HCT116 (cell line): ENCODE data around the gene CDH11. TPM values are rescaled to one million over a fixed set of nuclear protein-coding genes. Genes with fewer than 3 reads are reported as not detected.

ENCODE experiments used
- ATAC-seq: fragments of 200-7000 bp; cut with Tn5 transposase; 2 replicates; pipeline ENCODE4 v1.9.1; 2020; ENCODE audit warnings: mild to moderate bottlenecking, moderate library complexity
- BruUV-seq: library from RNA; stranded (reverse); fragments of 400-500 nt; replicated peaks from 2 replicates; lab custom pipeline; 2021; lab: Mats Ljungman, UMichigan
- CTCF ChIA-PET: fragments of 300-600 bp; sonication (Branson Sonifier 250); formaldehyde crosslinking; loops from one replicate; lab custom pipeline; 2021; ENCODE audit warnings: antibody characterized with exemption; lab: Charles Lee
- POLR2A ChIA-PET: fragments of 300-600, 350-600 bp; sonication (Branson Sonifier 250); formaldehyde crosslinking; loops from one replicate; lab custom pipeline; 2021; ENCODE audit warnings: antibody characterized with exemption; lab: Charles Lee
- RAD21 ChIA-PET, 2 experiments: fragments of 300-600 bp; sonication (Branson Sonifier 250); formaldehyde crosslinking; loops; one replicate each; lab custom pipeline; 2023; ENCODE audit warnings: low total read pairs in 2 of 2; ENCODE audit not compliant: uncharacterized antibody in 2 of 2, unreplicated experiment in 2 of 2, low non-redundant PET in 1 of 2; lab: Charles Lee
- DNase-seq: peaks from one replicate; pipeline ENCODE4 v3.0.0-alpha.2; 2010; ENCODE audit warnings: low read depth, low spot score
- H2AFZ ChIP-seq: fragments of 200-600 bp; shearing (Covaris generic), sonication (generic); 2 replicates; pipeline ENCODE4 v1.6.1; 2017; ENCODE audit warnings: low read depth, mixed run types, mixed read lengths, antibody characterized with exemption, low read length; ENCODE audit not compliant: poor library complexity, severe bottlenecking
- H3K27ac ChIP-seq: 2 replicates; pipeline ENCODE4 v1.5.1; 2012; ENCODE audit warnings: low read depth, low read length
- H3K27me3 ChIP-seq: fragments of 200-600 bp; sonication (generic); 2 replicates; pipeline ENCODE4 v1.6.1; 2016; ENCODE audit warnings: mixed run types, low read length, mixed read lengths; ENCODE audit not compliant: insufficient read depth
- H3K36me3 ChIP-seq, 2 experiments: fragments of 200-500 bp in 1 of 2; fragments of 200-600 bp in 1 of 2; sonication (Bioruptor generic) in 1 of 2; sonication (generic) in 1 of 2; 2 replicates each; pipeline versions ENCODE4 v1.5.1 to v1.6.1; 2014 to 2016; ENCODE audit warnings: low read length in 2 of 2, inconsistent platforms in 1 of 2, mixed read lengths in 1 of 2, mixed run types in 1 of 2; ENCODE audit not compliant: insufficient read depth in 2 of 2, control insufficient read depth in 1 of 2
- H3K4me1 ChIP-seq, 2 experiments: fragments of 200-600 bp in 1 of 2; sonication (generic) in 1 of 2; 2 replicates each; pipeline versions ENCODE4 v1.5.1 to v1.6.1; 2012 to 2017; ENCODE audit warnings: low read length in 2 of 2, inconsistent platforms in 1 of 2, mild to moderate bottlenecking in 1 of 2, mixed read lengths in 1 of 2, mixed run types in 1 of 2, moderate library complexity in 1 of 2; ENCODE audit not compliant: insufficient read depth in 2 of 2, control insufficient read depth in 1 of 2
- H3K4me2 ChIP-seq: fragments of 200-600 bp; sonication (generic); 2 replicates; pipeline ENCODE4 v1.6.1; 2017; ENCODE audit warnings: mixed run types, low read length, mixed read lengths
- H3K4me3 ChIP-seq, 2 experiments: fragments of 200-600 bp in 1 of 2; sonication (generic) in 1 of 2; replicated peaks in 1 of 2; 2 replicates each; pipeline ENCODE4 v1.5.1; 2011 to 2016; ENCODE audit warnings: low read length in 2 of 2, control low read depth in 1 of 2, low read depth in 1 of 2, mild to moderate bottlenecking in 1 of 2, mixed read lengths in 1 of 2, mixed run types in 1 of 2
- H3K79me2 ChIP-seq: fragments of 200-600 bp; sonication (generic); 2 replicates; pipeline ENCODE4 v1.6.1; 2017; ENCODE audit warnings: mild to moderate bottlenecking, mixed run types, low read length, moderate library complexity, mixed read lengths; ENCODE audit not compliant: insufficient read depth
- H3K9ac ChIP-seq: fragments of 200-600 bp; sonication (generic); 2 replicates; pipeline ENCODE4 v1.6.1; 2016; ENCODE audit warnings: low read length, mixed read lengths
- H3K9me2 ChIP-seq: fragments of 200-600 bp; sonication (generic), shearing (Covaris generic); 2 replicates; pipeline ENCODE4 v1.6.1; 2017; ENCODE audit warnings: mixed run types, mild to moderate bottlenecking, moderate library complexity; ENCODE audit not compliant: insufficient read depth
- H3K9me3 ChIP-seq, 2 experiments: fragments of 200-500 bp in 1 of 2; fragments of 200-600 bp in 1 of 2; sonication (Bioruptor generic) in 1 of 2; sonication (generic) in 1 of 2; 2 replicates each; pipeline ENCODE4 v1.6.1; 2014 to 2017; ENCODE audit warnings: low read length in 2 of 2, mixed read lengths in 2 of 2, inconsistent platforms in 1 of 2, low read depth in 1 of 2, mild to moderate bottlenecking in 1 of 2, mixed run types in 1 of 2, moderate library complexity in 1 of 2; ENCODE audit not compliant: control insufficient read depth in 1 of 2, insufficient read depth in 1 of 2
- H4K20me1 ChIP-seq: fragments of 200-600 bp; sonication (generic), shearing (Covaris generic); 2 replicates; pipeline ENCODE4 v1.6.1; 2017; ENCODE audit warnings: mixed run types, mild to moderate bottlenecking, moderate library complexity; ENCODE audit not compliant: insufficient read depth
- CBX3 ChIP-seq: IDR thresholded peaks from 2 replicates; pipeline ENCODE4 v1.6.1; 2012; ENCODE audit warnings: low read depth
- EGR1 ChIP-seq: IDR thresholded peaks from 2 replicates; pipeline ENCODE4 v1.6.1; 2012; ENCODE audit warnings: low read depth
- ELF1 ChIP-seq: IDR thresholded peaks from 2 replicates; pipeline ENCODE4 v1.6.1; 2012; ENCODE audit warnings: low read depth, borderline replicate concordance
- EZH2 ChIP-seq: fragments of 200-600 bp; sonication (generic); IDR thresholded peaks from 2 replicates; pipeline ENCODE4 v1.6.1; 2017; ENCODE audit warnings: antibody characterized with exemption, mixed run types
- FOSL1 ChIP-seq: IDR thresholded peaks from 2 replicates; pipeline ENCODE4 v1.6.1; 2012; ENCODE audit warnings: low read depth
- JUND ChIP-seq: IDR thresholded peaks from 2 replicates; pipeline ENCODE4 v1.6.1; 2012
- POLR2A ChIP-seq: IDR thresholded peaks from 2 replicates; pipeline ENCODE4 v1.7.0; 2011; ENCODE audit warnings: borderline replicate concordance; ENCODE audit not compliant: insufficient read depth, insufficient read length; ENCODE audit errors: extremely low read depth
- POLR2AphosphoS5 ChIP-seq: IDR thresholded peaks from 2 replicates; pipeline ENCODE4 v1.6.1; 2011; ENCODE audit warnings: mild to moderate bottlenecking, low read depth, low read length, moderate library complexity
- SIN3A ChIP-seq: IDR thresholded peaks from 2 replicates; pipeline ENCODE4 v1.6.1; 2012; ENCODE audit warnings: low read depth
- SP1 ChIP-seq: IDR thresholded peaks from 2 replicates; pipeline ENCODE4 v1.6.1; 2012; ENCODE audit warnings: low read depth
- TCF7L2 ChIP-seq: IDR thresholded peaks from 2 replicates; pipeline ENCODE4 v1.7.0; 2011; ENCODE audit warnings: borderline replicate concordance, inconsistent platforms; ENCODE audit not compliant: insufficient read depth, insufficient read length; ENCODE audit errors: extremely low read depth
- YY1 ChIP-seq: IDR thresholded peaks from 2 replicates; pipeline ENCODE4 v1.6.1; 2011; ENCODE audit warnings: low read length, low read depth, moderate library complexity, mild to moderate bottlenecking; ENCODE audit not compliant: insufficient replicate concordance; ENCODE audit errors: extremely low read depth
- ZFX ChIP-seq: fragments of 450-650 bp; IDR thresholded peaks from 2 replicates; pipeline ENCODE4 v1.6.1; 2017
- intact Hi-C: fragments of 100-400 bp; cut with micrococcal nuclease; formaldehyde crosslinking; loops from 2 replicates; pipeline ENCODE4 v1.10.0; 2022
- total RNA-seq: library from RNA; stranded (reverse); gene quantifications from one replicate; pipeline ENCODE4 v1.2.1, GENCODE V29; 2021; ENCODE audit not compliant: unreplicated experiment
- TF ChIP-seq, protein P1 (sequence below): IDR thresholded peaks from 2 replicates; pipeline ENCODE4 v1.6.1; 2012
- TF ChIP-seq, protein P2 (sequence below), 3 experiments: fragments of 200-600 bp in 1 of 3; sonication (generic) in 1 of 3; IDR thresholded peaks in 2 of 3; conservative IDR thresholded peaks in 1 of 3; 2 replicates each; pipeline ENCODE4 v1.5.1; 2012 to 2017; ENCODE audit warnings: low read depth in 2 of 3, low read length in 2 of 3, antibody characterized with exemption in 1 of 3, borderline replicate concordance in 1 of 3, control low read depth in 1 of 3, mild to moderate bottlenecking in 1 of 3, mixed read lengths in 1 of 3, mixed run types in 1 of 3, moderate library complexity in 1 of 3; ENCODE audit not compliant: insufficient read depth in 1 of 3
- TF ChIP-seq, protein P3 (sequence below): IDR thresholded peaks from 2 replicates; pipeline ENCODE4 v1.6.1; 2011; ENCODE audit warnings: mild to moderate bottlenecking, low read length, moderate library complexity; ENCODE audit not compliant: insufficient replicate concordance; ENCODE audit errors: extremely low read depth
- TF ChIP-seq, protein P4 (sequence below): IDR thresholded peaks from 2 replicates; pipeline ENCODE4 v1.6.1; 2012

The CDH11 gene
- total RNA-seq, 1 experiment from 2014 or later: 0.52 TPM

DNA sequence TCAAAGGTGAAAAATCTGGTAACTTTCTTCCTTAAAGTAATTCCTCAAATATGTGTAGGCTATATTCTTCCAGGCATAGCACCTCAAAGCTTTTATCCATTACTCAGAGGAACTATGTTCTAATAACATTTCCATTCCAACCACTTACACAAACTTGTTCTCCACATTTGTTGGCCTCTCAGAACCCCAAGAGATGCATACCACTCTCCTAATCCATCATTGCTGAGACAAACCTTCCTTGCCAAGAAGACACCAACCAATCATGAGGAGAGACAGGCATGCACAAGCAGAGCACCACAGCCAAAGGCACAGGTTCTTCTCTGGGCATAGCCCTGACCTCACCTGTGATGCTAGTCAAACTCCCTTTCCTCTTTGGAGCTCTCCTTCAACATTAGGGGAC is 20.9 kb downstream of the CDH11 start:
- H3K27ac ChIP-seq: no peak overlapping the region
- ChIA-PET CTCF (no interaction called here), POLR2A (no interaction called here), RAD21 (no interaction called here)
- H3K4me1 ChIP-seq: no peaks in the 10 kb centered on the region
- TF ChIP-seq EZH2 (no peak), JUND (no peak), TCF7L2 (no peak), EGR1 (no peak), ZFX (no peak), SIN3A (no peak), FOSL1 (no peak), POLR2AphosphoS5 (no peak)
- TF ChIP-seq, protein P1, sequence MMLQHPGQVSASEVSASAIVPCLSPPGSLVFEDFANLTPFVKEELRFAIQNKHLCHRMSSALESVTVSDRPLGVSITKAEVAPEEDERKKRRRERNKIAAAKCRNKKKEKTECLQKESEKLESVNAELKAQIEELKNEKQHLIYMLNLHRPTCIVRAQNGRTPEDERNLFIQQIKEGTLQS: no peak
- ATAC-seq (no peak), DNase-seq (no peak)
- no peak overlapping the region for H2AFZ ChIP-seq
- no TSS peak for BruUV-seq
- no peaks in the 10 kb centered on the region for H3K79me2 ChIP-seq
- H3K9ac ChIP-seq: no peak overlapping the region
- intact Hi-C loops: no loop called here
- no peaks in the 10 kb centered on the region for H3K36me3 ChIP-seq
- no peaks in the 10 kb centered on the region for H4K20me1 ChIP-seq
- no peaks in the 10 kb centered on the region for H3K27me3 ChIP-seq
- H3K9me3 ChIP-seq: peaks cover 0 to 17% of the 10 kb centered on the region in 2 experiments; a peak in 2 of 4 replicates
- H3K4me3 ChIP-seq: no peak overlapping the region
- no peak overlapping the region for H3K4me2 ChIP-seq
- no peaks in the 10 kb centered on the region for H3K9me2 ChIP-seq

DNA sequence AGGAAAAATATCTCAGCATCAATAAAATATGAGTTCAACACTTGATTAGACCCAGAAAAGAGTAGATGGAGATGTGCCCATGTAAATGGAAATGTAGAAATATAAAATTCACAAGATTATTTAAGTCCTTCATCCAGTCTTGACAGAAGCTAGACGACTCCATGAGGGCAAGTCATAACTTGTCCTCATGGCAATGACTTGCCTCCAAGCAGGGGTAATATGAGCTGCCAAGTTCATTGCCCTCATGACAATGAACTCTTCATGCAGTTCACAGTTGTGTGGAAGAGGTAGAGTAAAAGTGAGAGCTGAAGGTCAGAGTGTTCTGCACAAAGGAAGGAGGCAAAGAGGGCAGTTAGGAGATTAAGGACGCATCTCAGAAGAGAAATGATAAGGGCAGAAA is 22.3 kb downstream of the CDH11 start:
- Histone ChIP-seq H3K27me3 (no peaks in the 10 kb centered on the region), H3K4me2 (no peak overlapping the region), H3K79me2 (no peaks in the 10 kb centered on the region), H2AFZ (no peak overlapping the region), H3K4me3 (no peak overlapping the region), H3K27ac (no peak overlapping the region), H4K20me1 (no peaks in the 10 kb centered on the region), H3K4me1 (no peaks in the 10 kb centered on the region), H3K9me3 (peaks cover 0 to 12% of the 10 kb centered on the region in 2 experiments; a peak in 1 of 4 replicates), H3K9ac (no peak overlapping the region), H3K9me2 (no peaks in the 10 kb centered on the region), H3K36me3 (no peaks in the 10 kb centered on the region)
- ATAC-seq: no peak
- ChIA-PET RAD21 (no interaction called here), CTCF (no interaction called here), POLR2A (no interaction called here)
- intact Hi-C loops: no loop called here
- DNase-seq: no peak
- no TSS peak for BruUV-seq
- TF ChIP-seq ZFX (no peak), SP1 (no peak), FOSL1 (no peak), POLR2A (no peak), EGR1 (no peak), ELF1 (no peak), CBX3 (no peak), JUND (no peak), YY1 (no peak), SIN3A (no peak)
- TF ChIP-seq, protein P2, sequence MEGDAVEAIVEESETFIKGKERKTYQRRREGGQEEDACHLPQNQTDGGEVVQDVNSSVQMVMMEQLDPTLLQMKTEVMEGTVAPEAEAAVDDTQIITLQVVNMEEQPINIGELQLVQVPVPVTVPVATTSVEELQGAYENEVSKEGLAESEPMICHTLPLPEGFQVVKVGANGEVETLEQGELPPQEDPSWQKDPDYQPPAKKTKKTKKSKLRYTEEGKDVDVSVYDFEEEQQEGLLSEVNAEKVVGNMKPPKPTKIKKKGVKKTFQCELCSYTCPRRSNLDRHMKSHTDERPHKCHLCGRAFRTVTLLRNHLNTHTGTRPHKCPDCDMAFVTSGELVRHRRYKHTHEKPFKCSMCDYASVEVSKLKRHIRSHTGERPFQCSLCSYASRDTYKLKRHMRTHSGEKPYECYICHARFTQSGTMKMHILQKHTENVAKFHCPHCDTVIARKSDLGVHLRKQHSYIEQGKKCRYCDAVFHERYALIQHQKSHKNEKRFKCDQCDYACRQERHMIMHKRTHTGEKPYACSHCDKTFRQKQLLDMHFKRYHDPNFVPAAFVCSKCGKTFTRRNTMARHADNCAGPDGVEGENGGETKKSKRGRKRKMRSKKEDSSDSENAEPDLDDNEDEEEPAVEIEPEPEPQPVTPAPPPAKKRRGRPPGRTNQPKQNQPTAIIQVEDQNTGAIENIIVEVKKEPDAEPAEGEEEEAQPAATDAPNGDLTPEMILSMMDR (IDR thresholded peaks at IDR 0.05 in 2 of 3, conservative IDR thresholded peaks at IDR 0.05 in 1 of 3; ENCODE audit: borderline replicate concordance in 1 of 3, insufficient read depth in 1 of 3, low read depth in 2 of 3, low read length in 2 of 3): no peak
- TF ChIP-seq, protein P3, sequence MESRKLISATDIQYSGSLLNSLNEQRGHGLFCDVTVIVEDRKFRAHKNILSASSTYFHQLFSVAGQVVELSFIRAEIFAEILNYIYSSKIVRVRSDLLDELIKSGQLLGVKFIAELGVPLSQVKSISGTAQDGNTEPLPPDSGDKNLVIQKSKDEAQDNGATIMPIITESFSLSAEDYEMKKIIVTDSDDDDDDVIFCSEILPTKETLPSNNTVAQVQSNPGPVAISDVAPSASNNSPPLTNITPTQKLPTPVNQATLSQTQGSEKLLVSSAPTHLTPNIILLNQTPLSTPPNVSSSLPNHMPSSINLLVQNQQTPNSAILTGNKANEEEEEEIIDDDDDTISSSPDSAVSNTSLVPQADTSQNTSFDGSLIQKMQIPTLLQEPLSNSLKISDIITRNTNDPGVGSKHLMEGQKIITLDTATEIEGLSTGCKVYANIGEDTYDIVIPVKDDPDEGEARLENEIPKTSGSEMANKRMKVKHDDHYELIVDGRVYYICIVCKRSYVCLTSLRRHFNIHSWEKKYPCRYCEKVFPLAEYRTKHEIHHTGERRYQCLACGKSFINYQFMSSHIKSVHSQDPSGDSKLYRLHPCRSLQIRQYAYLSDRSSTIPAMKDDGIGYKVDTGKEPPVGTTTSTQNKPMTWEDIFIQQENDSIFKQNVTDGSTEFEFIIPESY: no peak
- TF ChIP-seq, protein P1: no peak
- TF ChIP-seq, protein P4, sequence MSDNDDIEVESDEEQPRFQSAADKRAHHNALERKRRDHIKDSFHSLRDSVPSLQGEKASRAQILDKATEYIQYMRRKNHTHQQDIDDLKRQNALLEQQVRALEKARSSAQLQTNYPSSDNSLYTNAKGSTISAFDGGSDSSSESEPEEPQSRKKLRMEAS: no peak
